ENCODE measurements around the gene PID1. TPM values are rescaled to one million over a fixed set of nuclear protein-coding genes. Genes with fewer than 3 reads are reported as not detected.
"Not testable (repeated sequence)": the region's sequence is repeated elsewhere in the genome, so short reads cannot be mapped to it uniquely, and the experiment has no call there.

The PID1 gene
- total RNA-seq, 1 donor from 2014 or later, result 10.7 TPM

GRCh38 chr2:229080172-229080571 is 190.9 kb downstream of the PID1 start:
- H3K27me3 ChIP-seq (ENCODE audit: insufficient read depth, low read length), result no peaks in the 10 kb centered on the region
- no peaks in the 10 kb centered on the region for H3K27me3 Mint-ChIP-seq (ENCODE audit: low read depth, unreplicated experiment)
- no peak overlapping the region for H3K4me3 Mint-ChIP-seq (ENCODE audit: unreplicated experiment)
- no peaks in the 10 kb centered on the region for H3K4me1 ChIP-seq (ENCODE audit: insufficient read depth, low read length)
- peaks cover 3% of the 10 kb centered on the region for H3K4me1 Mint-ChIP-seq (ENCODE audit: low read depth, unreplicated experiment)
- H3K27ac ChIP-seq (ENCODE audit: low read depth, low read length), result no peak overlapping the region
- no peaks in the 10 kb centered on the region for H3K79me2 ChIP-seq (ENCODE audit: insufficient read depth, low read length)
- no peaks in the 10 kb centered on the region for H4K20me1 ChIP-seq (ENCODE audit: insufficient read depth, low read length)
- no peak overlapping the region for H3K4me3 ChIP-seq (ENCODE audit: insufficient read depth, low read depth, low read length)
- H3K36me3 ChIP-seq (ENCODE audit: insufficient read depth, low read length), result no peaks in the 10 kb centered on the region
- no peak overlapping the region for H3K9ac ChIP-seq (ENCODE audit: low read length)
- FAIRE-seq (no peak), DNase-seq (ENCODE audit: low read depth) (no peak)
- no peak overlapping the region for H3K27ac Mint-ChIP-seq (ENCODE audit: unreplicated experiment)
- no peak for TF ChIP-seq EZH2 (IDR thresholded peaks at IDR 0.05; ENCODE audit: insufficient read depth, low read length)
- no peak for TF ChIP-seq CTCF (IDR thresholded peaks at IDR 0.05; ENCODE audit: insufficient read depth, low read depth, low read length)
- H3K36me3 Mint-ChIP-seq (ENCODE audit: low read depth, unreplicated experiment), result peaks cover 8% of the 10 kb centered on the region
- peaks cover 7% of the 10 kb centered on the region for H3K9me3 Mint-ChIP-seq (ENCODE audit: unreplicated experiment)
- H2AFZ ChIP-seq (ENCODE audit: low read depth, low read length), result no peak overlapping the region
- H3K9me3 ChIP-seq (ENCODE audit: insufficient read depth, low read depth, low read length), result no peaks in the 10 kb centered on the region
- no peak overlapping the region for H3K4me2 ChIP-seq (ENCODE audit: low read length)

- H3K4me3 ChIP-seq (ENCODE audit: insufficient read depth, low read depth, low read length); H2AFZ ChIP-seq (ENCODE audit: low read depth, low read length); H3K36me3 ChIP-seq (ENCODE audit: insufficient read depth, low read length); H3K27me3 Mint-ChIP-seq (ENCODE audit: low read depth, unreplicated experiment); H3K4me1 ChIP-seq (ENCODE audit: insufficient read depth, low read length); H3K4me2 ChIP-seq (ENCODE audit: low read length); H4K20me1 ChIP-seq (ENCODE audit: insufficient read depth, low read length); H3K27me3 ChIP-seq (ENCODE audit: insufficient read depth, low read length); H3K27ac ChIP-seq (ENCODE audit: low read depth, low read length); FAIRE-seq; H3K4me3 Mint-ChIP-seq (ENCODE audit: unreplicated experiment); H3K36me3 Mint-ChIP-seq (ENCODE audit: low read depth, unreplicated experiment); H3K4me1 Mint-ChIP-seq (ENCODE audit: low read depth, unreplicated experiment); DNase-seq (ENCODE audit: low read depth); H3K9me3 Mint-ChIP-seq (ENCODE audit: unreplicated experiment); H3K79me2 ChIP-seq (ENCODE audit: insufficient read depth, low read length); H3K27ac Mint-ChIP-seq (ENCODE audit: unreplicated experiment); H3K9me3 ChIP-seq (ENCODE audit: insufficient read depth, low read depth, low read length); H3K9ac ChIP-seq (ENCODE audit: low read length): not testable (repeated sequence)
These were observed 194.2 kb downstream of the PID1 start for GRCh38 chr2:229076886-229077285.

- H3K36me3 Mint-ChIP-seq (ENCODE audit: low read depth, unreplicated experiment), result peaks cover 3% of the 10 kb centered on the region
These were observed 197.2 kb downstream of the PID1 start for GRCh38 chr2:229073935-229074334.

More at GRCh38 chr2:229073935-229074334, 197.2 kb downstream of the PID1 start:
- H3K27me3 ChIP-seq (ENCODE audit: insufficient read depth, low read length), result no peaks in the 10 kb centered on the region
- TF ChIP-seq EZH2 (IDR thresholded peaks at IDR 0.05; ENCODE audit: insufficient read depth, low read length), result no peak
- no peak for TF ChIP-seq CTCF (IDR thresholded peaks at IDR 0.05; ENCODE audit: insufficient read depth, low read depth, low read length)
- no peak overlapping the region for H2AFZ ChIP-seq (ENCODE audit: low read depth, low read length)
- Mint-ChIP-seq H3K4me1 (ENCODE audit: low read depth, unreplicated experiment) (peaks cover 7% of the 10 kb centered on the region), H3K4me3 (ENCODE audit: unreplicated experiment) (no peak overlapping the region), H3K27ac (ENCODE audit: unreplicated experiment) (no peak overlapping the region), H3K27me3 (ENCODE audit: low read depth, unreplicated experiment) (no peaks in the 10 kb centered on the region), H3K9me3 (ENCODE audit: unreplicated experiment) (peaks cover 4% of the 10 kb centered on the region)
- no peak overlapping the region for H3K9ac ChIP-seq (ENCODE audit: low read length)
- no peaks in the 10 kb centered on the region for H3K79me2 ChIP-seq (ENCODE audit: insufficient read depth, low read length)
- H3K4me3 ChIP-seq (ENCODE audit: insufficient read depth, low read depth, low read length), result no peak overlapping the region
- no peak overlapping the region for H3K4me2 ChIP-seq (ENCODE audit: low read length)
- no peaks in the 10 kb centered on the region for H4K20me1 ChIP-seq (ENCODE audit: insufficient read depth, low read length)
- DNase-seq (ENCODE audit: low read depth) (no peak), FAIRE-seq (no peak)
- no peaks in the 10 kb centered on the region for H3K9me3 ChIP-seq (ENCODE audit: insufficient read depth, low read depth, low read length)
- H3K27ac ChIP-seq (ENCODE audit: low read depth, low read length), result no peak overlapping the region
- no peaks in the 10 kb centered on the region for H3K36me3 ChIP-seq (ENCODE audit: insufficient read depth, low read length)
- H3K4me1 ChIP-seq (ENCODE audit: insufficient read depth, low read length), result no peaks in the 10 kb centered on the region
